ENCODE data around the gene AARS2. TPM values are rescaled to one million over a fixed set of nuclear protein-coding genes. Genes with fewer than 3 reads are reported as not detected.
A peak's percentile ranks its signal among the peaks of the same experiment; 100 is the strongest.

The AARS2 gene
- total and polyA plus RNA-seq, 9 of the 15 experiments (the other 6 are each of a cell fraction or from before 2014, with no cell fraction given): 0.97 to 34.0 (median 18.3) TPM

- no peak for TF ChIP-seq HDGF (IDR thresholded peaks at IDR 0.05)
- 0 out of 2 replicates have a peak, but pooled peaks have one; percentile 18 for TF ChIP-seq FOXM1 (IDR thresholded peaks at IDR 0.05; ENCODE audit: low read depth)
- peak; percentile 87; the same call in 1 of the 2 replicates for TF ChIP-seq FOXM1 (CRISPR knock-in tag; IDR thresholded peaks at IDR 0.05; ENCODE audit: low read depth)
- TF ChIP-seq TAF9B (IDR thresholded peaks at IDR 0.05; ENCODE audit: partially characterized antibody): no peak
- TF ChIP-seq CHD4 (IDR thresholded peaks at IDR 0.05; ENCODE audit: insufficient read depth, insufficient replicate concordance, low read depth, low read length, poor library complexity, severe bottlenecking): no peak
- peak; percentile 86 for TF ChIP-seq FUS (optimal IDR thresholded peaks at IDR 0.05; ENCODE audit: low read depth, low read length)
- no peak for TF ChIP-seq NCOA1 (IDR thresholded peaks at IDR 0.05; ENCODE audit: low read depth)
- peak; percentile 53; the same call in 1 of the 2 replicates for TF ChIP-seq PML (IDR thresholded peaks at IDR 0.05; ENCODE audit: low read length)
- no peak for TF ChIP-seq TEAD4 (IDR thresholded peaks at IDR 0.05; ENCODE audit: low read length)
- no peak for TF ChIP-seq TEAD4 (CRISPR knock-in tag; IDR thresholded peaks at IDR 0.05; ENCODE audit: borderline replicate concordance)
- no peak; a peak in 2 of 4 replicates for TF ChIP-seq RCOR1 (IDR thresholded peaks at IDR 0.05; ENCODE audit: borderline replicate concordance in 1 of 2, low read depth in 2 of 2, low read length in 2 of 2)
- no peak for TF ChIP-seq HOMEZ (CRISPR knock-in tag; IDR thresholded peaks at IDR 0.05)
- peak in 1 of 2 experiments; percentile 39; a peak in 2 of 3 replicates for TF ChIP-seq CBX3 (IDR thresholded peaks at IDR 0.05; ENCODE audit: borderline replicate concordance in 1 of 2, low read length in 2 of 2)
- no peak; a peak in 1 of 4 replicates for TF ChIP-seq BCLAF1 (IDR thresholded peaks at IDR 0.05; ENCODE audit: borderline replicate concordance in 1 of 2, control insufficient read depth in 1 of 2, low read depth in 2 of 2, low read length in 1 of 2)
- TF ChIP-seq SP2 (IDR thresholded peaks at IDR 0.05; ENCODE audit: extremely low read depth, low read depth, low read length, poor library complexity, severe bottlenecking): peak; percentile 74
- peak; percentile 20; the same call in 1 of the 2 replicates for TF ChIP-seq NFRKB (IDR thresholded peaks at IDR 0.05; ENCODE audit: low read depth)
- TF ChIP-seq TAF15 (IDR thresholded peaks at IDR 0.05; ENCODE audit: low read depth, low read length): no peak
- peak; percentile 99 for TF ChIP-seq USF2 (CRISPR knock-in tag; IDR thresholded peaks at IDR 0.05)
- TF ChIP-seq ZBTB12 (CRISPR knock-in tag; IDR thresholded peaks at IDR 0.05): no peak
- peak; percentile 60 for TF ChIP-seq CTBP1 (IDR thresholded peaks at IDR 0.05; ENCODE audit: borderline replicate concordance)
- TF ChIP-seq POU5F1 (IDR thresholded peaks at IDR 0.05; ENCODE audit: borderline replicate concordance, low read depth, low read length, partially characterized antibody): no peak
Measured at GRCh38 chr6:44257025-44257752, 56.0 kb downstream of the AARS2 start, which contains the start of gene SLC35B2 (continued).
